ENCODE data around the gene GBX1. TPM values are rescaled to one million over a fixed set of nuclear protein-coding genes. Genes with fewer than 3 reads are reported as not detected.

Gene GBX1
- total RNA-seq, 1 donor from 2014 or later: not detected

- Histone ChIP-seq H3K36me3 (peaks cover 55 to 91% of the 10 kb centered on the region in 2 donors), H3K4me3 (no peak overlapping the region), H3K27ac (no peak overlapping the region), H3K9me3 (no peaks in the 10 kb centered on the region), H3K27me3 (no peaks in the 10 kb centered on the region), H3K4me1 (no peaks in the 10 kb centered on the region)
- no peak for TF ChIP-seq CTCF (IDR thresholded peaks at IDR 0.05)
- no peak for DNase-seq (ENCODE audit: low spot score in 2 of 2)
- intact Hi-C loops (cut with DNase I): no loop called here
Observed at GRCh38 chr7:151137076-151137675, 30.3 kb downstream of the GBX1 start.

- H3K27ac ChIP-seq: no peak overlapping the region
- H3K4me3 ChIP-seq: no peak overlapping the region
- no peaks in the 10 kb centered on the region for H3K9me3 ChIP-seq
- intact Hi-C loops (cut with DNase I): no loop called here
- no peaks in the 10 kb centered on the region for H3K4me1 ChIP-seq
- no peak for TF ChIP-seq CTCF (IDR thresholded peaks at IDR 0.05)
- H3K36me3 ChIP-seq: peaks cover 55 to 92% of the 10 kb centered on the region in 2 donors
- no peaks in the 10 kb centered on the region for H3K27me3 ChIP-seq
- DNase-seq (ENCODE audit: low spot score in 2 of 2): no peak
Observed at GRCh38 chr7:151135866-151136843, 31.3 kb downstream of the GBX1 start.

- Histone ChIP-seq H3K4me3 (no peak overlapping the region), H3K27me3 (no peaks in the 10 kb centered on the region), H3K36me3 (peaks cover 49 to 92% of the 10 kb centered on the region in 2 donors), H3K27ac (no peak overlapping the region), H3K4me1 (no peaks in the 10 kb centered on the region), H3K9me3 (no peaks in the 10 kb centered on the region)
- no peak for TF ChIP-seq CTCF (IDR thresholded peaks at IDR 0.05)
- intact Hi-C loops (cut with DNase I): no loop called here
- DNase-seq (ENCODE audit: low spot score in 2 of 2): no peak
Observed at GRCh38 chr7:151135525-151135845, 32.0 kb downstream of the GBX1 start.

GRCh38 chr7:151134743-151135524 lies 32.6 kb downstream of the GBX1 start:
- H3K4me1 ChIP-seq: no peaks in the 10 kb centered on the region
- no peak overlapping the region for H3K4me3 ChIP-seq
- H3K27me3 ChIP-seq: no peaks in the 10 kb centered on the region
- H3K9me3 ChIP-seq: no peaks in the 10 kb centered on the region
- TF ChIP-seq CTCF (IDR thresholded peaks at IDR 0.05): no peak
- H3K27ac ChIP-seq: no peak overlapping the region
- intact Hi-C loops (cut with DNase I): no loop called here
- DNase-seq (ENCODE audit: low spot score in 2 of 2): no peak
- H3K36me3 ChIP-seq: peaks cover 51 to 92% of the 10 kb centered on the region in 2 donors

GRCh38 chr7:151133986-151134742 lies 33.3 kb downstream of the GBX1 start:
- DNase-seq (ENCODE audit: low spot score in 2 of 2): no peak
- intact Hi-C loops (cut with DNase I): no loop called here

More at GRCh38 chr7:151133986-151134742, 33.3 kb downstream of the GBX1 start:
- no peak for TF ChIP-seq CTCF (IDR thresholded peaks at IDR 0.05)
- Histone ChIP-seq H3K9me3 (no peaks in the 10 kb centered on the region), H3K27me3 (no peaks in the 10 kb centered on the region), H3K4me1 (no peaks in the 10 kb centered on the region), H3K36me3 (peaks cover 59 to 94% of the 10 kb centered on the region in 2 donors), H3K27ac (no peak overlapping the region), H3K4me3 (no peak overlapping the region)
